SK-N-SH (cell line): ENCODE measurements around the gene SEMA3B.

Experiments used
- CHD2 ChIP-seq: fragments of 150-350 bp; IDR thresholded peaks from 2 replicates; pipeline ENCODE4 v1.6.1; 2018; ENCODE audit warnings: low read length; ENCODE audit not compliant: partially characterized antibody
- EZH2phosphoT487 ChIP-seq: fragments of 200-600 bp; sonication (generic); IDR thresholded peaks from 2 replicates; pipeline ENCODE4 v1.6.1; 2017; ENCODE audit warnings: low read depth, mixed run types, mild to moderate bottlenecking, antibody characterized with exemption, moderate library complexity, borderline replicate concordance
- GABPA ChIP-seq: IDR thresholded peaks from 2 replicates; pipeline ENCODE4 v1.4.0; 2012; ENCODE audit warnings: low read depth, mild to moderate bottlenecking
- GATA2 ChIP-seq: sonication (generic); formaldehyde crosslinking; IDR thresholded peaks from 2 replicates; pipeline ENCODE4 v1.5.0; 2020; ENCODE audit warnings: mild to moderate bottlenecking, missing genetic modification reagents
- JUND ChIP-seq: IDR thresholded peaks from 2 replicates; pipeline ENCODE4 v1.4.0; 2012
- MAX ChIP-seq: IDR thresholded peaks from 2 replicates; pipeline ENCODE4 v1.4.0; 2012; ENCODE audit warnings: low read depth
- NFIC ChIP-seq: IDR thresholded peaks from 2 replicates; pipeline ENCODE4 v1.4.0; 2012; ENCODE audit warnings: borderline replicate concordance
- POLR2AphosphoS5 ChIP-seq: IDR thresholded peaks from 2 replicates; pipeline ENCODE4 v1.6.1; 2012; ENCODE audit warnings: low read depth, low read length
- RFX5 ChIP-seq: IDR thresholded peaks from 2 replicates; pipeline ENCODE4 v1.6.1; 2012; ENCODE audit warnings: mild to moderate bottlenecking, improper control_type of control experiment, low read length
- SMC3 ChIP-seq: IDR thresholded peaks from 2 replicates; pipeline ENCODE4 v1.6.1; 2012; ENCODE audit warnings: low read depth, low read length, improper control_type of control experiment
- TAF1 ChIP-seq: IDR thresholded peaks from 2 replicates; pipeline ENCODE4 v1.6.1; 2012; ENCODE audit warnings: low read depth, mild to moderate bottlenecking, low read length, moderate library complexity, borderline replicate concordance
- USF1 ChIP-seq: IDR thresholded peaks from 2 replicates; pipeline ENCODE4 v1.4.0; 2012; ENCODE audit warnings: low read depth, borderline replicate concordance
- YY1 ChIP-seq: IDR thresholded peaks from 2 replicates; pipeline ENCODE4 v1.4.0; 2012; ENCODE audit warnings: low read depth, mild to moderate bottlenecking
- TF ChIP-seq, protein P1 (sequence below): fragments of 200-600 bp; sonication (generic); IDR thresholded peaks from 2 replicates; pipeline ENCODE4 v1.6.1; 2017; ENCODE audit warnings: antibody characterized with exemption, mild to moderate bottlenecking, moderate library complexity

DNA sequence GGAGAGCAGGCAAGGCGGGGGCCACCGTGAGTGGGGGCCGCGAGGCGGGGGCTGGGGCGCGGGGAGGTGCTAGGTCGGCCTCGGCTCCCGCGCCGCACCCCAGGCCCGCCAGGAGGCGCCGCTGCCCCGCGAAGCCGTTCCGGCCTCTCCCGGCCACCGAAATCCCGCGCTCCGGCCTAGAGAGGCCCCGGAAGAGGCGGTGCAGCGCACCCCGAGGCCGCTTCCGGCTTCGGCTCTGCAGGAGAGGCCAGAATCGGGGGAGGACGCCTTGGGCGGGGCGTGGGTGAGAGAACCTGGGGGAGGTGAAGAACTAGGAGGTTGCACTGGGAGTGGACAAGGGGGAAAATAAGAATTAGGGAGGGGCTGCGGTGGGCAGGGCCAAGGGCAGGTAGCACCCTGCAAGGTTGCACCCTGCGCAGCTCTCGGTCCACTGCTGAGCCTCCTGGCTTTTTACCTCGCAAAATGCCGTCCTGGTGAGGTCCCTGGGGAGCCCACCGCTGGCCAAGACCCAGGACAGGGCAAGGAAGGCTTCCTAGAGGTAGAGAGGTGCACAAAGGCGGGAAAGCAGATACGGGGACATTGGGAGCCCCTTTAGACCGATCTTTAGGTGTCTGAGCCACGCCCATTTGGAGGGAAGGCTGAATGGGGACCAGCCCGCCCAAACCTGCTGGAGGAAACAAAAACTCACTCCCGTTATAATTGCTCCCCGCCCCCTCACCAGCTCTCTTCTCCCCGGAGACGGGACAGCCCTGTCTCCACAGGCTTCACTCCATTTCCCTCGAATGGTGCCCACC lies 41.4 kb upstream of the SEMA3B start:
- TF ChIP-seq NFIC (no peak), SMC3 (peak; percentile 95), YY1 (no peak), GATA2 (no peak; the same call in 1 of the 2 replicates), RFX5 (no peak), POLR2AphosphoS5 (peak; percentile 90), MAX (peak; percentile 82), JUND (no peak), EZH2phosphoT487 (no peak), GABPA (peak; percentile 94), CHD2 (peak; percentile 75), TAF1 (peak; percentile 90), USF1 (no peak)
- TF ChIP-seq, protein P1, sequence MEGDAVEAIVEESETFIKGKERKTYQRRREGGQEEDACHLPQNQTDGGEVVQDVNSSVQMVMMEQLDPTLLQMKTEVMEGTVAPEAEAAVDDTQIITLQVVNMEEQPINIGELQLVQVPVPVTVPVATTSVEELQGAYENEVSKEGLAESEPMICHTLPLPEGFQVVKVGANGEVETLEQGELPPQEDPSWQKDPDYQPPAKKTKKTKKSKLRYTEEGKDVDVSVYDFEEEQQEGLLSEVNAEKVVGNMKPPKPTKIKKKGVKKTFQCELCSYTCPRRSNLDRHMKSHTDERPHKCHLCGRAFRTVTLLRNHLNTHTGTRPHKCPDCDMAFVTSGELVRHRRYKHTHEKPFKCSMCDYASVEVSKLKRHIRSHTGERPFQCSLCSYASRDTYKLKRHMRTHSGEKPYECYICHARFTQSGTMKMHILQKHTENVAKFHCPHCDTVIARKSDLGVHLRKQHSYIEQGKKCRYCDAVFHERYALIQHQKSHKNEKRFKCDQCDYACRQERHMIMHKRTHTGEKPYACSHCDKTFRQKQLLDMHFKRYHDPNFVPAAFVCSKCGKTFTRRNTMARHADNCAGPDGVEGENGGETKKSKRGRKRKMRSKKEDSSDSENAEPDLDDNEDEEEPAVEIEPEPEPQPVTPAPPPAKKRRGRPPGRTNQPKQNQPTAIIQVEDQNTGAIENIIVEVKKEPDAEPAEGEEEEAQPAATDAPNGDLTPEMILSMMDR: peak; percentile 69
